Heart right ventricle (tissue), 16 donors: ENCODE data around the gene SBF2. TPM values are rescaled to one million over a fixed set of nuclear protein-coding genes. Genes with fewer than 3 reads are reported as not detected.

Experiments
- ATAC-seq, 8 donors: fragments of 200-7000 bp; cut with Tn5 transposase; one replicate each; pipeline ENCODE4 v1.9.1; 2020; ENCODE audit warnings: mild to moderate bottlenecking in 8 of 8, moderate library complexity in 8 of 8, moderate number of reproducible peaks in 1 of 8
- DNase-seq, 2 donors: peaks; one replicate each; pipeline ENCODE4 v3.0.0-alpha.2; 2020
- H3K27ac ChIP-seq, 10 donors: fragments of 200-600 bp; sonication (generic) in 2 of 10; one replicate each; pipeline versions ENCODE4 v1.5.0 to v1.8.0; 2020 to 2022; ENCODE audit warnings: mild to moderate bottlenecking in 3 of 10
- H3K27me3 ChIP-seq, 7 donors: fragments of 200-600 bp; one replicate each; pipeline ENCODE4 v1.8.0; 2021 to 2022; ENCODE audit warnings: mild to moderate bottlenecking in 2 of 7
- H3K36me3 ChIP-seq, 9 donors: fragments of 200-600 bp; sonication (generic) in 1 of 9; one replicate each; pipeline versions ENCODE4 v1.5.0 to v1.8.0; 2020 to 2022; ENCODE audit warnings: mild to moderate bottlenecking in 2 of 9
- H3K4me1 ChIP-seq, 9 donors: fragments of 200-600 bp; sonication (generic) in 1 of 9; one replicate each; pipeline versions ENCODE4 v1.5.0 to v1.8.0; 2020 to 2022; ENCODE audit warnings: mild to moderate bottlenecking in 4 of 9
- H3K4me3 ChIP-seq, 10 donors: fragments of 200-600 bp; sonication (generic) in 2 of 10; one replicate each; pipeline versions ENCODE4 v1.5.0 to v1.8.0; 2020 to 2022; ENCODE audit warnings: mild to moderate bottlenecking in 7 of 10, moderate library complexity in 2 of 10
- H3K9me3 ChIP-seq, 11 donors: fragments of 200-600 bp in 10 of 11; sonication (generic) in 2 of 11; one replicate each; pipeline versions ENCODE4 v1.5.0 to v1.8.0; 2013 to 2022; ENCODE audit warnings: mild to moderate bottlenecking in 2 of 11, control low read depth in 1 of 11, moderate library complexity in 1 of 11
- WGBS, 2 donors: extraction: QIAGEN DNeasy Blood & Tissue Kit; methylation state at CpG; one replicate each; pipeline ENCODE4 v1.1.7; 2013; ENCODE audit warnings: inconsistent platforms in 1 of 2; 5-methylcytosine and 5-hydroxymethylcytosine counted together
- intact Hi-C, 10 donors: fragments of 100-400 bp; cut with DNase I; formaldehyde crosslinking; loops; one replicate each; pipeline versions ENCODE4 v1.11.1 to v1.14.2; 2022
- polyA plus RNA-seq, 2 donors: library from polyadenylated mRNA; stranded (reverse); fragments of 200-250 nt; gene quantifications; one replicate each; pipeline ENCODE4 v1.2.3, GENCODE V29; 2013
- total RNA-seq, 10 donors: library from RNA; stranded (reverse); fragmentation: NEBNext Ultra II Directional in 3 of 10; extraction: Animal tissue kit (Norgen Biotek cat#: 25700) in 3 of 10; gene quantifications; one replicate each; pipeline versions ENCODE4 v1.2.1 to v1.2.4, GENCODE V29; 2021 to 2023
- TF ChIP-seq, protein P1 (sequence below), 9 donors: fragments of 200-600 bp; sonication (generic) in 2 of 9; IDR thresholded peaks; one replicate each; pipeline versions ENCODE4 v1.5.0 to v1.8.0; 2021 to 2022; ENCODE audit warnings: antibody characterized with exemption in 9 of 9, mild to moderate bottlenecking in 5 of 9, moderate library complexity in 1 of 9
- donor health status: Arrhythmogenic right ventricular cardiomyopathy.
- donor health status: ischemic (EF 13 %, LVEDD 7.1; RV severe dilation, severe dysfunction).
- donor health status: healthy with polysubstance abuse.
- donor health status: DM: no; HTN: yes; CAD: no.
- donor health status: DM: no; HTN: no; CAD: no.
- donor health status: ischemic (EF 25% LVEDD 6.9; RV normal size, moderate dysfunction).
- donor health status: ischemic (EF 25% LVEDD 5.7; RV mildly dilated, moderate dysfunction).
- donor health status: healthy.
- donor health status: DM: yes; HTN: yes; CAD: no.
- donor health status: Ischemic cardiomyopathy.
- donor health status: ischemic (EF 35%, LVEDD 5.7; RV mildly dilated, moderate dysfunction).
- donor health status: nonischemic (EF 11% LVEDD 7.7; RV severe dilation, severe dysfunction).
- donor health status: DM: yes; HTN: yes; CAD: no.
- donor health status: PGD.
- donor health status: ischemic (EF 29% LVEDD 5.4; RV normal size, mild dysfunction).
- donor health status: nonischemic (EF 23%, LVEDD 6.1; RV moderate dilation, normal function).

Gene SBF2
- total and polyA plus RNA-seq, 12 donors, result 8.9 to 27.1 (median 21.2) TPM

GRCh38 chr11:10051868-10052586 lies 242.0 kb downstream of the SBF2 start:
- Histone ChIP-seq H3K4me3 (no peak overlapping the region), H3K36me3 (no peaks in the 10 kb centered on the region), H3K27me3 (no peaks in the 10 kb centered on the region), H3K4me1 (peaks cover 0 to 4% (median 0%) of the 10 kb centered on the region in 9 donors), H3K27ac (no peak overlapping the region), H3K9me3 (peaks cover 0 to 18% (median 4%) of the 10 kb centered on the region in 11 donors)
- TF ChIP-seq, protein P1, sequence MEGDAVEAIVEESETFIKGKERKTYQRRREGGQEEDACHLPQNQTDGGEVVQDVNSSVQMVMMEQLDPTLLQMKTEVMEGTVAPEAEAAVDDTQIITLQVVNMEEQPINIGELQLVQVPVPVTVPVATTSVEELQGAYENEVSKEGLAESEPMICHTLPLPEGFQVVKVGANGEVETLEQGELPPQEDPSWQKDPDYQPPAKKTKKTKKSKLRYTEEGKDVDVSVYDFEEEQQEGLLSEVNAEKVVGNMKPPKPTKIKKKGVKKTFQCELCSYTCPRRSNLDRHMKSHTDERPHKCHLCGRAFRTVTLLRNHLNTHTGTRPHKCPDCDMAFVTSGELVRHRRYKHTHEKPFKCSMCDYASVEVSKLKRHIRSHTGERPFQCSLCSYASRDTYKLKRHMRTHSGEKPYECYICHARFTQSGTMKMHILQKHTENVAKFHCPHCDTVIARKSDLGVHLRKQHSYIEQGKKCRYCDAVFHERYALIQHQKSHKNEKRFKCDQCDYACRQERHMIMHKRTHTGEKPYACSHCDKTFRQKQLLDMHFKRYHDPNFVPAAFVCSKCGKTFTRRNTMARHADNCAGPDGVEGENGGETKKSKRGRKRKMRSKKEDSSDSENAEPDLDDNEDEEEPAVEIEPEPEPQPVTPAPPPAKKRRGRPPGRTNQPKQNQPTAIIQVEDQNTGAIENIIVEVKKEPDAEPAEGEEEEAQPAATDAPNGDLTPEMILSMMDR (IDR thresholded peaks at IDR 0.05), result no peak
- intact Hi-C loops, result no loop called here
- DNase-seq (no peak), ATAC-seq (no peak)
- 57 to 60% methylated on average over 4 of the region's 4 CpGs for WGBS, 2 donors

GRCh38 chr11:10050561-10050960 lies 243.5 kb downstream of the SBF2 start:
- no peak for DNase-seq
- peaks cover 0 to 20% (median 6%) of the 10 kb centered on the region in 11 donors for H3K9me3 ChIP-seq
- ATAC-seq, result no peak
- H3K4me3 ChIP-seq, result no peak overlapping the region
- no peaks in the 10 kb centered on the region for H3K36me3 ChIP-seq
- no peak overlapping the region for H3K27ac ChIP-seq
- TF ChIP-seq, protein P1 (IDR thresholded peaks at IDR 0.05), result no peak
- no peaks in the 10 kb centered on the region for H3K27me3 ChIP-seq
- intact Hi-C loops, result no loop called here
- peaks cover 0 to 4% (median 0%) of the 10 kb centered on the region in 9 donors for H3K4me1 ChIP-seq

DNA sequence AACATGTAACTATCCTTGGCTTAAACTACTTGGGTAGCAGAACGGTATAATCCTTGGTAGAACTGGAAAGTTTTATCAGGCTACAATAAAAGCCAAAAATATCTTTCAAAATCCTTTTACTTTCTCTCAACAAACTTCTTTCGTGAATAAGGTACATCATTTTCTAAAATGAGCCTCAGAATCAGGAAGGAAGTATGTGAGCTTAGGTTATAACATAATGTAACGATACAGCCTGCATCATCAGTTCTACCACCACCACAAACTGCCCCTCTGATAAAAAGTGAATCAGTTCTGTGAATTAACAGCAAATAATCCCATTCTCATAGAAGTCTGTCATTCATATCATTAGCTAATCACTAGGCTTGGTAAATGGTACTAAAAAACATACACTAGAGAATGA lies 244.3 kb downstream of the SBF2 start:
- peaks cover 0 to 4% (median 0%) of the 10 kb centered on the region in 9 donors for H3K4me1 ChIP-seq

GRCh38 chr11:10048350-10048749 lies 245.7 kb downstream of the SBF2 start:
- Histone ChIP-seq H3K4me3 (no peak overlapping the region), H3K27me3 (no peaks in the 10 kb centered on the region), H3K27ac (no peak overlapping the region), H3K9me3 (peaks cover 0 to 41% (median 24%) of the 10 kb centered on the region in 11 donors), H3K4me1 (peaks cover 0 to 4% (median 0%) of the 10 kb centered on the region in 9 donors), H3K36me3 (no peaks in the 10 kb centered on the region)
- DNase-seq (no peak), ATAC-seq (no peak)
- intact Hi-C loops, result no loop called here
- TF ChIP-seq, protein P1 (IDR thresholded peaks at IDR 0.05), result no peak

More for the DNA sequence above, 244.3 kb downstream of the SBF2 start:
- H3K27me3 ChIP-seq, result no peaks in the 10 kb centered on the region
- H3K4me3 ChIP-seq, result no peak overlapping the region
- no peaks in the 10 kb centered on the region for H3K36me3 ChIP-seq
- WGBS, 2 donors, result 69 to 77% methylated on average over 3 of the region's 3 CpGs
- intact Hi-C loops, result no loop called here
- TF ChIP-seq, protein P1 (IDR thresholded peaks at IDR 0.05), result no peak
- H3K9me3 ChIP-seq, result peaks cover 0 to 27% (median 13%) of the 10 kb centered on the region in 11 donors
- ATAC-seq (no peak), DNase-seq (no peak)
- H3K27ac ChIP-seq, result no peak overlapping the region
